ENCODE measurements around the gene GOLGA6L7. TPM values are rescaled to one million over a fixed set of nuclear protein-coding genes. Genes with fewer than 3 reads are reported as not detected.

Gene GOLGA6L7
- total and polyA plus RNA-seq, 2 of the 8 experiments (the other 6 are each of a cell fraction or from before 2014, with no cell fraction given) = not detected

GRCh38 chr15:28891588-28891987 is 43.1 kb upstream of the GOLGA6L7 start:
- H2BK12ac ChIP-seq (ENCODE audit: low read depth, low read length) = no peak overlapping the region
- CTCF ChIA-PET (ENCODE audit: partially characterized antibody) = interaction anchor here (1.7 to 2.6 kb wide), 4 partner anchors 9 to 211 kb away, joined by 4 to 20 read pairs (median 6); no protein-coding TSS in a partner anchor

More at GRCh38 chr15:28891588-28891987, 43.1 kb upstream of the GOLGA6L7 start:
- POLR2A ChIA-PET (ENCODE audit: partially characterized antibody) = no interaction called here
- no peak for DNase-seq (ENCODE audit: low read depth in 1 of 2, low spot score in 2 of 2)
- no peak overlapping the region for H3K56ac ChIP-seq (replicated peaks; ENCODE audit: insufficient read length, low read depth, low read length)
- H4K8ac ChIP-seq (ENCODE audit: extremely low read depth, insufficient read depth, low read length) = no peak overlapping the region
- no peak for FAIRE-seq
- H3K23me2 ChIP-seq (ENCODE audit: low read depth, low read length) = peaks cover 2% of the 10 kb centered on the region; the same call in 1 of the 2 replicates
- no peak for TF ChIP-seq CBX8 (IDR thresholded peaks at IDR 0.05; ENCODE audit: borderline replicate concordance, low read depth, low read length)
- TF ChIP-seq CHD1 (IDR thresholded peaks at IDR 0.05; ENCODE audit: low read depth, low read length) = no peak
- TF ChIP-seq CREB1 (IDR thresholded peaks at IDR 0.05) = no peak
- TF ChIP-seq MAX (IDR thresholded peaks at IDR 0.05) = no peak
- TF ChIP-seq POLR2AphosphoS5 (IDR thresholded peaks at IDR 0.05; ENCODE audit: low read depth, low read length) = no peak
- no peak for TF ChIP-seq ATF3 (IDR thresholded peaks at IDR 0.05; ENCODE audit: insufficient read depth, low read depth, low read length)
- H2BK20ac ChIP-seq (ENCODE audit: low read length) = no peak overlapping the region
- no peak overlapping the region for H3K14ac ChIP-seq (ENCODE audit: insufficient read length)
- H3K4ac ChIP-seq (replicated peaks; ENCODE audit: insufficient read length, low read depth, low read length) = no peak overlapping the region
- H3K4me2 ChIP-seq (ENCODE audit: insufficient read depth in 1 of 2, low read depth in 2 of 2, low read length in 2 of 2) = no peak overlapping the region
- H3K79me1 ChIP-seq (ENCODE audit: low read depth, low read length) = peaks cover 5% of the 10 kb centered on the region
- H3K4me3 ChIP-seq (ENCODE audit: extremely low read depth in 1 of 4, insufficient read depth in 2 of 4, low read depth in 3 of 4, low read length in 4 of 4) = no peak overlapping the region
- H2AFZ ChIP-seq (ENCODE audit: low read length) = no peak overlapping the region
- no peaks in the 10 kb centered on the region for H3K79me2 ChIP-seq (ENCODE audit: control insufficient read depth in 1 of 2, insufficient read depth in 2 of 2, low read length in 2 of 2)
- no peak overlapping the region; the same call in 1 of the 2 replicates for H3K18ac ChIP-seq (ENCODE audit: extremely low read depth, low read length)
- H2BK15ac ChIP-seq (ENCODE audit: low read length) = no peak overlapping the region
- no peak overlapping the region for H2BK5ac ChIP-seq (ENCODE audit: low read depth, low read length)
- H3K4me1 ChIP-seq (replicated peaks in 1 of 4; ENCODE audit: control insufficient read depth in 3 of 4, insufficient read depth in 4 of 4, low read length in 3 of 4) = peaks cover 0 to 2% (median 1%) of the 10 kb centered on the region in 4 experiments; a peak in 4 of 7 replicates
- no peak overlapping the region for H3K23ac ChIP-seq (ENCODE audit: insufficient read length)
- no peak overlapping the region for H2AK5ac ChIP-seq (ENCODE audit: low read depth, low read length)
- H3K9ac ChIP-seq (replicated peaks in 1 of 4; ENCODE audit: extremely low read depth in 1 of 4, low read depth in 3 of 4, low read length in 3 of 4) = no peak overlapping the region
- peaks cover 1 to 13% (median 11%) of the 10 kb centered on the region in 4 experiments; a peak in 6 of 7 replicates for H3K27me3 ChIP-seq (replicated peaks in 1 of 4; ENCODE audit: control insufficient read depth in 3 of 4, extremely low read depth in 1 of 4, insufficient read depth in 3 of 4, low read length in 3 of 4)
- H4K20me1 ChIP-seq (replicated peaks in 1 of 2; ENCODE audit: control insufficient read depth in 1 of 2, insufficient read depth in 2 of 2, low read length in 2 of 2) = no peaks in the 10 kb centered on the region
- no peaks in the 10 kb centered on the region for H3K36me3 ChIP-seq (ENCODE audit: control insufficient read depth in 2 of 4, insufficient read depth in 4 of 4, low read length in 3 of 4)
- no peak overlapping the region for H2BK120ac ChIP-seq (replicated peaks; ENCODE audit: low read depth, low read length)
- 94% methylated on average over 6 of the region's 6 CpGs; no CpG with 5 or more reads in 1 of the 2 experiments for WGBS, 2 experiments (ENCODE audit: extremely low coverage in 1 of 2, insufficient coverage in 1 of 2, insufficient read length in 1 of 2, insufficient replicate concordance in 2 of 2, low coverage in 1 of 2, low lambda C conversion rate in 2 of 2, missing lambda C conversion rate in 1 of 2)
- H3K27ac ChIP-seq (ENCODE audit: low read depth, low read length) = no peak overlapping the region
- no peak overlapping the region for H4K5ac ChIP-seq (ENCODE audit: insufficient read length, low read depth, low read length)
- peaks cover under 1 to 3% of the 10 kb centered on the region in 2 experiments; a peak in 3 of 4 replicates for H3K9me3 ChIP-seq (ENCODE audit: insufficient read depth in 2 of 2, low read depth in 1 of 2, low read length in 1 of 2)
- no peak overlapping the region for H4K91ac ChIP-seq (replicated peaks; ENCODE audit: insufficient read length, low read length)
